Right lobe of liver (tissue), 4 donors: Measurements from ENCODE around the gene STK17B.

Experiments used
- POLR2A ChIP-seq: fragments of 450-650 bp; IDR thresholded peaks from one replicate; pipeline ENCODE4 v1.6.1; 2017; ENCODE audit warnings: antibody characterized with exemption, mild to moderate bottlenecking
- TF ChIP-seq, protein P1 (sequence below), 4 donors: fragments of 200-600 bp in 3 of 4; fragments of 450-650 bp in 1 of 4; IDR thresholded peaks; one replicate each; pipeline versions ENCODE4 v1.5.1 to v1.8.0; 2016 to 2022; ENCODE audit warnings: antibody characterized with exemption in 4 of 4, mild to moderate bottlenecking in 2 of 4
- donor health status: DM: no; HTN: no; CAD: no.
- donor health status: DM: no; HTN: no; CAD: no.
- donor health status: DM: no; HTN: yes; CAD: no.

- TF ChIP-seq, protein P1, sequence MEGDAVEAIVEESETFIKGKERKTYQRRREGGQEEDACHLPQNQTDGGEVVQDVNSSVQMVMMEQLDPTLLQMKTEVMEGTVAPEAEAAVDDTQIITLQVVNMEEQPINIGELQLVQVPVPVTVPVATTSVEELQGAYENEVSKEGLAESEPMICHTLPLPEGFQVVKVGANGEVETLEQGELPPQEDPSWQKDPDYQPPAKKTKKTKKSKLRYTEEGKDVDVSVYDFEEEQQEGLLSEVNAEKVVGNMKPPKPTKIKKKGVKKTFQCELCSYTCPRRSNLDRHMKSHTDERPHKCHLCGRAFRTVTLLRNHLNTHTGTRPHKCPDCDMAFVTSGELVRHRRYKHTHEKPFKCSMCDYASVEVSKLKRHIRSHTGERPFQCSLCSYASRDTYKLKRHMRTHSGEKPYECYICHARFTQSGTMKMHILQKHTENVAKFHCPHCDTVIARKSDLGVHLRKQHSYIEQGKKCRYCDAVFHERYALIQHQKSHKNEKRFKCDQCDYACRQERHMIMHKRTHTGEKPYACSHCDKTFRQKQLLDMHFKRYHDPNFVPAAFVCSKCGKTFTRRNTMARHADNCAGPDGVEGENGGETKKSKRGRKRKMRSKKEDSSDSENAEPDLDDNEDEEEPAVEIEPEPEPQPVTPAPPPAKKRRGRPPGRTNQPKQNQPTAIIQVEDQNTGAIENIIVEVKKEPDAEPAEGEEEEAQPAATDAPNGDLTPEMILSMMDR (IDR thresholded peaks at IDR 0.05): no peak
- TF ChIP-seq POLR2A: no peak
These were observed 71.5 kb downstream of the STK17B start for GRCh38 chr2:196099916-196100315.
